Daoy (cell line): ENCODE data around the gene SSH3. TPM values are rescaled to one million over a fixed set of nuclear protein-coding genes. Genes with fewer than 3 reads are reported as not detected.
"Not testable (repeated sequence)": the region's sequence is repeated elsewhere in the genome, so short reads cannot be mapped to it uniquely, and the experiment has no call there.

Source experiments
- DNase-seq: peaks from one replicate; pipeline ENCODE4 v3.0.0-alpha.2; 2015; ENCODE audit warnings: low read depth
- total RNA-seq: library from RNA; depleted of rRNA; stranded (reverse); fragments of >200 nt; shearing (Covaris generic); gene quantifications from 2 replicates; pipeline ENCODE4 v1.2.3, GENCODE V29; 2014

The SSH3 gene
- total RNA-seq, 1 experiment from 2014 or later: 2.9 TPM

DNA sequence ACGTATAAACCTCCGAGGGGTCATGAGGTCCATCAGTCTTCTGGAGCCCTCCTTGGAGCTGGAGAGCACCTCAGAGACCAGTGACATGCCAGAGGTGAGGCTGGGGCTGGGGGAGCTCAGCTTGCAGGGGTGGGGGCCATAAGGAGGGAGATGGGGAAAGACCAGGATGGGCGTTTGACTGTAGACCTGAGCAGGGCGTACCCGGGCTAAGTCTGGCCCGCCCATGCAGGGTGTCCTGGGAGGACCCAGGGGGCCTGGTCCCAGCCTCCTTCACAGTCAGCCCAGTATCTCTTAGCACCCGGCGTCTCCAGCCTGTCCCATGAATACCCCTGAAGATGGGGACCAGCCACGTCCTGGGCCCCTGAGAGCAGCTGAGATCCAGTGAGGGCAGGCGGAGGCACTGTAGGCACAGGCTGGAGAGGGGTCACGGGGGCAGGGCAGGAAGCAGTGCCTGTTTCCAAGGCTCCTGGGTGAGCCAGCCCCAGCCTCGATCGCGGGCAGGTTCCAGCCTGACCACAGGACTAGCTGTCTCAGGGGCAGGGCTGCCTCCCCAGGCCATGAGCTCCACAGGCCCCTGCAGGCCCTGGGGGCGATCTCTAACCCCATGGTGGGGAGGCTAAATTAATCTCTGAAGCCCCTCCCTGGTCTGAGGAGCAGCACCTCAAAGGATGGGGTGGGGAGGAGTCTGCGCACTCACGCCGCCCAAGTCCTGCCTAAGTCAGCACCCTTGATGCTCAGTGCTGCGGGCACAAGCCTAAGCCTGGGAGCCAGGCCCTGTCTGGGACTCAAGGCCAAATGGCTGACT lies 7.1 kb downstream of the SSH3 start:
- DNase-seq: no peak

DNA sequence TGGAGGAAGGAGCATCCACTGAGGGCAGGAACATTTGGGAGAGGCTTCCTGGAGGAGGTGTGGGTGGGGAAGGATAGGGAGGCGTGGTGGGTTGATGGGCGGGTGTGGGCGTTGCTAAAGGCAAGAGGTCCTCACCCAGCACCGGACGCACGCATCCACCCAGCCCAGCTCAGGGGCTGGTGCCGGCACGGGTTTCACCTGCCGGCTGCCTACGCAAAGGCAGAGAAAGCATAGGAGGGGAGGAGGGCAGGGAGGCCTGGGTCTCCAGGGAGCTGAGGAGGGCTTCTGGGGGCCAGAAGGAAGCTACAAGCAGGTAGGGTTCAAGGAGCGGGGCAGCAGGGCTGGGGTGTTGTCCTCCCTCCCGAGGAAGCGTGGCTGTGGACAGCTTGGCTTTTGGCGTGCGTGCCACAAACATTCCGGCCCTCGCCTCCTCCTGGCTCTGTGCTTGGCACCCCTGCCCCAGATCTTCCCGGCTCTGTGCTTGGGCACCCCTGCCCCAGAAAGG lies 7.8 kb downstream of the SSH3 start:
- no peak for DNase-seq

DNA sequence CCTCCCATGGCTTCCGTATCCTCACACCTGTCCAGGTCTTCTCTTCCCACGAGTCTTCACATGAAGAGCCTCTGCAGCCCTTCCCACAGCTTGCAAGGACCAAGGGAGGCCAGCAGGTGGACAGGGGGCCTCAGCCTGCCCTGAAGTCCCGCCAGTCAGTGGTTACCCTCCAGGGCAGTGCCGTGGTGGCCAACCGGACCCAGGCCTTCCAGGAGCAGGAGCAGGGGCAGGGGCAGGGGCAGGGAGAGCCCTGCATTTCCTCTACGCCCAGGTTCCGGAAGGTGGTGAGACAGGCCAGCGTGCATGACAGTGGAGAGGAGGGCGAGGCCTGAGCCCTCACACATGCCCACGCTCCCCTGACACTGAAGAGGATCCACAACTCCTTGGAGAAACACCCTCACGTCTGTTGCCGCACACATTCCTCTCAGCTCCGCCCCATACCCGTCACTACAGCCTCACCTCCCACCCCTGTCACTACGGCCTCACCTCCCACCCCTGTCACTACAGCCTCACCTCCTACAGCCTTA lies 8.3 kb downstream of the SSH3 start:
- DNase-seq: no peak

DNA sequence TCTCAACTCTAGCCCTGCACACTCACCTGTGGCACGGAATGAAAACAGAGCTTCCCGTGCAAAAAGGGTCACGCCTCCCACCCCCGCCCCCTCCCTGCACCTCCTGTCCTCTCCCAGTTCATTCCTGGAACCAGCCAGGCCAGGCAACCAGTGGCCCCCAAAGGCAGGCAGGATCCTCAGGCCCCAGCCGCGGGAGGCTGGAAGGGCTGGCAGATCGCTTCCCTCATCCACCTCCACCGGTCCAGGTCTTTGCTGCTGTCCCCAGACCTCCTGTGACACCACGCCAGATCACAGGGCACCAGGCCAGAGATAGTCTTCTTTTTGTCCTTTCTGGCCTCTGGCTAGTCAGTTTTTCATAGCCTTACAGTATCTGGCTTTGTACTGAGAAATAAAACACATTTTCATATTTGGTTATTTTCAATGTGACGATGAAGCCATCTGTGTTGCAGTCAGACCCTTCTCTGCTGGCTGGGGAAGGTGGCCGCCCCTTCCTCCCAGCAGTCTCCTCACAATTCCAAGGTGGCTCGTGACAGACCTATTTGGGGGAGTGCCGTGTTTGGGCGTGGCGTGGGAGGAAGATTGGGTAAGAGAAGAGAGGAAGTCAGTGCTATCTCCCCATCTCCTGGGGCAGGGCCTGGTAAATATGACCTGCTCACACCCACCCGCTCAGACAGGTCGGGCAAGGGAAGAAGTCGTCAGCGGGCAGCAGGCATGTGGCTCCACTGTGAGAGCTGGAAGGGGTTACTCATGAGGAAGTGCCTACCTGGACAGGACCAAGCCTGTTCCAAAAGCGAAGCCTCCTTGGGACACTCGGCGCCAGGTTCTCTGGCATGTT lies 9.1 kb downstream of the SSH3 start:
- DNase-seq: no peak

DNA sequence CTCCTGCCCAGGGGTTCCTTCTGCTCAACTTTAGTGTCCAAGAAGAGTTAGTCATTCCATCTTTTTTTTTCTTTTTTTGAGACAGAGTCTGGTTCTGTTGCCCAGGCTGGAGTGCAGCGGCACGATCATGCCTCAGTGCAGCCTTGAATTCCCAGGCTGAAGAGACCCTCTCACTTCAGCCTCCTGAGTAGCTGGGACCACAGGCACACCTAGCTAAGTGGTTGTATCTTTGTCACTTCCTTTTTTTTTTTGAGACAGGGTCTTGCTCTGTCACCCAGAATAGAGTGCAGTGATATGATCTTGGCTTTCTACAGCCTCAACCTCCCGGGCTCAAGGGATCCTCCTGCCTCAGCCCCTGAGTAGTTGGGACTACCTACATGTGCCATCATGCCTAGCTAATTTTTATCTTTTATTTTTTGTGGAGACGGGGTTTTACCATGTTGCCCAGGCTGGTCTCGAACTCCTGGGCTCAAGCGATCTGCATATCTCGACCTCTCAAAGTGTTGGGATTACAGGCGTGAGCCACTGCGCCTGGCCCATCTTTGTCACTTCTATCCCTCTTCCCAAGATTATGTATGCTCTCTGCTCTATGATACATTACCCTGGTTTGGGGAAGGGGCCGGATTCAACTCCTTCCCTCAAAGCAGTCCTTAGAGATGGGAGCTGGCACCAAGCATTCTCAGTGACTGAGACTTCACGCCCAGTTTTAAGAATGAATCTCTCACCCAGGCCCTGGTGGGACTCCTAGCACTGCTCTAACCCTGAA lies 10.0 kb downstream of the SSH3 start:
- no peak for DNase-seq

DNA sequence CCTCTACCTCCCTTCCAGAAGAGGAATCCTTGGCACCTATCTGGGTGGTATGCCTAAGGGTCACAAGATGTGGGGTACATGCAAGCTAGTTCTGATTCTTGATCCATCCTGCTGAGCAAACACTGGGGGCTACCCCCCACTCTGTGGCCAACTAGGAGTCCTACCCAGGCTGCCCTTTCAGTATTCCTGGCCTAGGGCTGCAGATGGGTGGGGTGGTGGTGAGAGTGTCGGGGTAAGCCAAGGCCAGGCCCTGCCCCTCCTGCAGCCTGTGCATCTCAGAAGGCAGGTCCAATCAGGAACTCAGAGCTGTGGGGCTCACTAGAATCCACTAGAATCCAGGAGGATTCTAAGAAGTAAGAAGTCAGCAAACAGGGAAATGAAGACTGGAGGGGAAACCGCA lies 10.9 kb downstream of the SSH3 start:
- DNase-seq: no peak

DNA sequence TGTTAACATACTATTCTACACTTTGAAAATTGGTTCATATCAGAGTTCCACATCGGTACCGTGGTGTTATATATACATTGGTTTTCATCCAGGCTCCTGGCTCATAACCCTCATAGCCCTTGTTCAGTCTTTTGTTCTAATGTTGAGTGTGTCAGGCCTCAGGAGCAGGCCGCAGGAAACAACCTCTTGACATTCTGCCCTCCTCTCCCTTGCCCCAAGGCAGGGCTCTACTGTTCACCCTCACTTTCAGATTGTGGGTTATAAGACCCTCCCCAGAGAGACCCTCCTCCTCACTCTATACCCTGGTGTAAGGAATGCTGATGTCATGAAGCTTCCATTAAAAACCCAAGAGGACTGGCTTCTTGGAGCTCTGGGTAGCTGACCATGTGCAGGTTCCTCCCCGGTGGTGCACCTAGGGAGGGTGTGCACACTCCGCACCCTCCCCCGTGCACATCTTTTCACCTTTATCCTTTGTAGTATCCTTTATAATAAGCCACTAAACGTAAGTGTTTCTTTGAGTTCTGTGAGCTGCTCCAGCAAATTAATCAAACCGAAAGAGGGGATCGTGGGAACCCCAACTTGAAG lies 12.1 kb downstream of the SSH3 start:
- no peak for DNase-seq

DNA sequence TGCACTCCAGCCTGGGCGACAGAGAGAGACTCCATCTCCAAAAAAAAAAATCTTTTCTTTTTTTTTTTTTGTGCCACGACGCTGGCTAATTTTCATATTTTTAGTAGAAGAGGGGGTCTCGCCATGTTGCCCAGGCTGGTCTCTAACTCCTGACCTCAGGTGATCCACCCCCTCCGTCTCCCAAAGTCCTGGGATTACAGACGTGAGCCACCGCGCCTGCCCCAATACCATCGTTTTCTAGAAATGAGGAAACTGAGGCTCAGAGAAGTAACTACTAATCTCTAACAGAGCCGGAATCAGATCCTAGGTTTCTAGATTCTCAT lies 13.5 kb downstream of the SSH3 start:
- DNase-seq: no peak

DNA sequence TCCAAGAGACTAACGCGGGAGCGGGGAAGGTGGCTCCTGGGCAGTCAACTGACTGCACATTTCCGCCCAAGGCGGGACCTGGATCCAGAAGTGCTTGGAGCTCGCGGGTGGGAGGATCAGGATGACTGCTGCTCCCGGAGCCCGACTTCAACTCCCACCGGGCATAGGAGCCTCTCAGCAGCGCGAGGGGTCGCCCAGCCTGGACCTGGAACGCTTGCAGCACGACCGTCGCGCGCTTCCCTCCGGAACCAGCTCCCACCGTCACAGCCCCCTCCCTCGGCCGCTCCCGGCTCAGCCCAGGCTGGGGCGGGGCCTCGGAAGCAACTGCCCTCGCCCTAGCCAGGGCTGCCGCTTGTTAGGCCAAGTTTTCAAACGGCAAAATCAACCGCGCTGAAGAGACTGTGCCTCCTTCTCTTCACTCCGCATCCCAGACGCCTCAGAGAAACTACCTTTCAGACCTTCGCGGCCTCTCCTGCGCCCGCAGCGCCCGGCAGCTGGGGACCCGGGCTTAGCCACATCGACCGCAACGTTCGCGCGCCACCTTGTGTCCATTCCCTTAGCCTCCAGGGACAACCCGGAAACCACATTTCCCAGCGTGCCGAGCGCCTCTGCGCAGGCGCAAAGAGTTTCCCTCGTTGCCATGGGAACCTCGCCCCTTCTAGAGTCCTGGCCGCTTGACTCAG lies 14.0 kb downstream of the SSH3 start:
- DNase-seq: peak; percentile 97

DNA sequence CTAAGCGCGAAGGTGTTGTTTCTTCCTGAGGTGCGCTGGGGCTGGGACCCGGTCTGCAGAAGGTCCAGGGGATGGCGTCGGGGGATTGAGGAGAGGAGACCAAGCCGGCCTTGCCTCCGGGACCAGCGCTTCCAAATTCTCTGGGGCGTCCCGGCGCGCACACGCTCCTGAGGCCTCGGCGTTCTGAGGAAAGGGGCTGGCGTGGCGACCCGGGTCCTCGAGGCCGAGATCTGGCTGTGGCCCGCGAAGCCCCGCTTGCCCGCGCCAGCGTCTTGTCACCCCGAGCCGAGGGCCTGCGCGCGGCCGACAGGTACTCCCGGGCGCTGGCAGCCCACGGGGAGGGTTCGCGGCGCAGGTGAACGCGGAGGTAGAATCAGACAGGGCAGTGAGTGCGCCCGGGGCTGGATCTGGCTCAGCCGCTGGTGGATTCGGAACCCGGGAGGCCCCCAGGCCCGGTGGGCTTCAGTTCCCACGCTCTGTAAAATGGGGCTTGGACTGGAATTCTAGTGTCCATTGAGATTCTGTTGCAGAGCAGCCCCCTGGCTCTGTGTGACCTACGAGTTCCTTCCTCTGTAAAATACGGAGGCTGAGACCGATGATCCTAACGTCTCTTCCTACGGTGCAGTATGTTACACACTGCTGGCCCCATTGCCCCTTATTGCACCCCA lies 14.7 kb downstream of the SSH3 start:
- no peak for DNase-seq

DNA sequence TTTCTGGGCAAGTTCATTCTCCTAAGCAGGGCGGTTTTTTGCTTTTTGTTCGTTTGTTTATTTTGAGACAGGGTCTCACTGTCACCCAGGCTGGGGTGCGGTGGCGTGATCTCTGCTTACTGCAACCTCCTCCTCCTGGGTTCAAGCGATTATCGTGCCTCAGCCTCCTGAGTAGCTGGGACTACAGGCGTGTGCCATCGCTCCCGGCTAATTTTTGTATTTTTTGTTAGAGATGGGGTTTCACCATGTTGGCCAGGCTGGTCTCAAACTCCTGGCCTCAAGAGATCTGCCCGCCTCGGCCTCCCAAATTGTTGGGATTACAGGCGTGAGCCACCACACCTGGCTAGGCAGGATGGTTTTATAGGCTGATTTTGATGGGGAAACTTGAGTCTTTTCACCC lies 15.5 kb downstream of the SSH3 start:
- DNase-seq: not testable (repeated sequence)

DNA sequence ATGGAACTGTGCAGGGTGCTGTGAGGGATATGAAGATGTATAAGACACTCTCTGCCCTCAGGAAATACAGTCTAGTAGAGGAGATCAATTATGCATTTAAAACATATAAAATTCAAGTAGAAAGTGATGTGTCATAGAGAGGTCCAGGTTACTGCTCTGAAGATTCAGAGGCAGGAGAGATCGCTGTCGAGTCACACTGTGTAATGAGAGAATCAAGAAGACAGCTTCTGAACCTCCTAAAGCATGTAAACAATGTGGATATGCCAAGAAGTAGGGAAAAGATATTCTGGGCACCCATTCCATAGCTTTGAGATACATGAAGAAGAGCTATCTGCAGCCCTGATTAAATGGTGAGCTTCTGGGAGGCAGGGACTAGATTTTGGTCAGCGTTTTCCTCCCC lies 16.7 kb downstream of the SSH3 start:
- DNase-seq: no peak

DNA sequence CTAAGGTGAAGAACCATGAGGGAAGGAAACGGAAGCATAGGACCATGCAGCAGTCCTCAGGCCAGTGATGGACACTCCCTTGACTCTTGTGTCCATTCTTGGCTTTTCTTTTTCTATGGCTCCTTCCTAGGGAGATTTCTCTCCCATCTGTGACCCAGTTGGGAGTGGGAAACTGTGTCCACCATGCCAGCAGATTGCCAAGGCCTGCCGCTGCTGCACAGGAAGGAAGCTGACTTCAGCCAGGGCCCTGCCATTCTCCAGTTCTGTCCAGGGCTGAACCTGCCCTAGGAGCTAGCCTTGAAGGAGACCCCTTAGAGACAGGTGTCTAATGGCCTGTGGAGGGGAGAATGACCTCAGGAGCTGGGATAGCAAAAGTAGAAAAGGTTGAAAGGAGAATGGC lies 17.4 kb downstream of the SSH3 start:
- no peak for DNase-seq

DNA sequence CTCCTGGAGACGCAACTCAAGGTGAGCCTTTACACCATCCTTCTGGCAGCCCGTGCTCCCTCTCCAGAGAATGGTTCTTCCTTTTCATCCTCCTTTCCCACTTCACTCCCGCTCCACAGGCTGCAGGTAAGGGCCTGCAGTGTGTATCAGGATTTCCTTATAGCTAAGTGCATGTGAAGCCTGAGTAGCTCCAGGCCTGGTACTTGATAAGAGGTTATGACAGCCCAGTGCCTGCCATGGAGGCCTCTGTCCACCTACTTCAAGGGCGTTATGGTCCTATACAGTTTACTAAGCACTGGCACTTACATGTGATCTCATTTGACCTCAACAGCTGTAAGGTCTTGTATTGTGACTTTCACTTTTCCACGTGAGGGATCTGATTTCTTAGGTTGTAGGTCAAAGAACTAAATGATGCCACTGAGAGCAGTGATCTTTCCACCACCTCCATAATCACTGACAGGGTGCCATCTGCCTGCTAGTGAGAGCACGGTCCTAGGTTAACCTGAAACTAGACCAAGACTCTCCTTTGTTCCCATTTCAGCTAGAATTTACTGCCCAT lies 18.1 kb downstream of the SSH3 start:
- no peak for DNase-seq

DNA sequence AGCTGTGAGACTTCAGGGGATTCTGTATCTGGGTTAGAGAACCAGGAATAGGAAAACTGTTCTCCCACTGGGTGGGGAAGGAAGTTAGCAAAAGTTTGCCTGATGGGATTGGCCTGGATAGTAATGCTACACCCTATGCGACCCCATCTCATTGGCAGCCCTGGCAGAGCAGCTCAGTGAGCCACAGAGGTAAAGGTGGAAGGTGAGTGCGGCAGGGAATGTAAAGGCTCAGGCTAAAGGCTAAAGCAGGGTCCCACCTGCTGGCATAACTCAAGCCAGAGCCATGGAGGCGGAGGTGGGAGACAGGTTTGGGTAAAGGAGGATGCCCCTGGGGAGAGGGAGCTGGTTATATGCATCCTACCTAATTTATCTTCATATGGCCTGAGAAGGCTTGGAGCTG lies 18.7 kb downstream of the SSH3 start:
- DNase-seq: no peak

DNA sequence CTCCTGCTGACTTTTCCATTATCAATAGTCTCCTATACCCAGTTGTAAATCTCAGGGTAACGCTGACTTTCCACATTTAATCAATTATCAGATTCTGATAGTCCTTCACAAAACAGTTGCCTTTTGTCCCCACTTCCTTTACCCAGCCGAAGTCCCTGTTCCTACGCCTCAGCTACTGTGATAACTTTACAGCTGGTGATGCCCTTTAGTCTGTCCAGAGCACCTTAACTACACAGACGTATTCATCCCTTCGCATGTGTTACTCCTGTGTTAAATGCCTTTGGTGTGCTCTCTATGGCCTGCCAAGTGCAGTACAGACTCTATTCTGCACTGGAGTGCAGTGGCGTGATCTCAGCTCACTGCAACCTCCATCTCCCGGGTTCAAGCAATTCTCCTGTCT lies 20.2 kb downstream of the SSH3 start:
- no peak for DNase-seq

DNA sequence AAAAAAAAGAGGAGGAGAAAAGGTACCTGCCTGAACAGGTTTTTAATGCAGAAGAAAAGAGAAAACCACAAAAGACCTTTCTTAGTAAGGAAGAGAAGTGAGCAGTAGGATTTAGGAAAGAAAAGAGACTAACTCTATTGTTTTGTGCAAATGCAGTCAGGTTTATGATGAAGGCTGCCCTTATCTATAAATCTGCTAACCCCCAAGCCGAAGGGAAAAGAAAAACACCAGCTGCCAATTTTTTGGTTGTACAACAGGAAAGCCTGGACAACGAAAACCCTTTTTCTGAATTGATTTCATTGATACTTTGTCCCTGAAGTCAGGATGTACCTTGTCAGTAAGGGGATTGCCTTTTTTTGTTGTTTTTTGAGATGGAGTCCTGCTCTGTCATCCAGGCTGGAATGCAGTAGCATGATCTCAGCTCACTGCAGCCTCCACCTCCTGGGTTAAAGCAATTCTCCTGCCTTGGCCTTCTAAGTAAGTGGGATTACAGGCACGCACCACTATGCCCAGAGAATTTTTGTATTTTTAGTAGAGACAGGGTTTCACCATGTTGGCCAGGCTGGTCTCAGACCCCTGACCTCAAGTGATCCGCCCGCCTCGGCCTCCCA lies 28.9 kb downstream of the SSH3 start:
- DNase-seq: no peak

DNA sequence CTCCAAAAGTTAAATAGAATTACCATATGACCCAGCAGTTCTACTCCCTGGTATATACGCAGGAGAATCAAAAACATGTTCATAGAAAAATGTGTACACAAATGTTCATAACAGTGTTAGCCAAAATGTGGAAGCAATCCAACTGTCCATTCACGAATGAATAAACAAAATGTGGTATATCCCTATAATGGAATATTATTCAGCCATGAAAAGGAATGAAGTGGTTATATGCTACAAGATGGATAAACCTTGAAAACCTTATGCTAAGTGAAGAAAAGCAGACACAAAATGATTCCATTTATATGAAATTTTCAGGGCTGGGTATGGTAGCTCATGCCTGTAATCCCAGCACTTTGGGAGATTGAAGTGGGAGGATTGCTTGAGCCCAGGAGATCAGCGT lies 33.9 kb downstream of the SSH3 start:
- no peak for DNase-seq

DNA sequence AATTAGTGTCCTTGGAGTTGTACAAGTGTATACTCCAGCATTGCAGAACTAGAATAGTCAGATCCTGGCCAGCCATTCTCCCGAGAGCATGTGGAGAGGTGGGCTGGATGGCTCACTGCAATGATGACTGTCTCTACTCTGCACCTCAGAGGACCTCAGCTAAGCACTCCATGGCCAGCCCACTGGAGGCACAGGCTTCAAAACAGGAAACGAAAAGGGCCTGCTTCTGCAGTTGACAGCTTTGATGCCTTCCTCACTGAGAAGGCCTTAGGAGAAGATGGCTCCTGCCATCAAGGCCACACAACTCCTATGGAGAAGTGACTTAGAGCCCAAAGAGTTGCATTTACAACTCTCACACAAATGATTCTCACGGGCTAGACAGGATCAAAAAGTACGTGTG lies 40.9 kb downstream of the SSH3 start:
- DNase-seq: no peak
